ENCODE measurements around the gene STMN1.

DNA sequence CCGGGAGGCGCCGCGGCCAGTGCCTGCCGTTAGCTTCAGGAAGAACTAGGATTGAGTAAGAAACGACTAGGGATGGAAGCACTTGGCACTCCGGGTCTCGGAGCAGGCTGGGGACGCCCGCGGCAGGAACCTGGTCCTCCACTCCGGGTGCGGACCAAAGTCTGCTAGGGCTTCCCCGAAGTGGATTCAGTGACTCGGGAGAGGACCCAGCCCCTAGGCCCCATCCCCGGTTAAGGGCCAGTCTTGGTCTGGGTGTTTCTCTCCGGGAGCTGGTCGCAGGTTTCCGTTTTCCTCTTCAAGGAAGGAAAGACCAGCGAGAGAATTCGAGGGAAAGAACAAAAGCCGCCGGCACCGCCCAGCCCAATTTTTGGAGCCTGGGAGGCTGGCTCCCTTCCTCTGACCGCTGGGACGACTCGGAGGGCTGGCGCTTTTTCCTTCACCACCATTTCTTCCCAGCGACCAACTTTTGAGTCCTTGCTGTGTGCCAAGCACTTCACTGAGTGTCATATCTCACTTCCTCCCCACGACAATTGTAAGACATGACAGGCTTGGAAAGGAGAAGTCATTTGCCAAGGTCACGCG is 16.8 kb upstream of the STMN1 start:
- TF ChIP-seq, protein P1, sequence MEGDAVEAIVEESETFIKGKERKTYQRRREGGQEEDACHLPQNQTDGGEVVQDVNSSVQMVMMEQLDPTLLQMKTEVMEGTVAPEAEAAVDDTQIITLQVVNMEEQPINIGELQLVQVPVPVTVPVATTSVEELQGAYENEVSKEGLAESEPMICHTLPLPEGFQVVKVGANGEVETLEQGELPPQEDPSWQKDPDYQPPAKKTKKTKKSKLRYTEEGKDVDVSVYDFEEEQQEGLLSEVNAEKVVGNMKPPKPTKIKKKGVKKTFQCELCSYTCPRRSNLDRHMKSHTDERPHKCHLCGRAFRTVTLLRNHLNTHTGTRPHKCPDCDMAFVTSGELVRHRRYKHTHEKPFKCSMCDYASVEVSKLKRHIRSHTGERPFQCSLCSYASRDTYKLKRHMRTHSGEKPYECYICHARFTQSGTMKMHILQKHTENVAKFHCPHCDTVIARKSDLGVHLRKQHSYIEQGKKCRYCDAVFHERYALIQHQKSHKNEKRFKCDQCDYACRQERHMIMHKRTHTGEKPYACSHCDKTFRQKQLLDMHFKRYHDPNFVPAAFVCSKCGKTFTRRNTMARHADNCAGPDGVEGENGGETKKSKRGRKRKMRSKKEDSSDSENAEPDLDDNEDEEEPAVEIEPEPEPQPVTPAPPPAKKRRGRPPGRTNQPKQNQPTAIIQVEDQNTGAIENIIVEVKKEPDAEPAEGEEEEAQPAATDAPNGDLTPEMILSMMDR (IDR thresholded peaks at IDR 0.05): no peak
- TF ChIP-seq POLR2A (IDR thresholded peaks at IDR 0.05): no peak
